GM19193 (cell line): ENCODE results near the gene ADCK2.

Experiments
- POLR2A ChIP-seq: IDR thresholded peaks from 4 replicates; pipeline ENCODE4 v1.6.1; 2011; ENCODE audit not compliant: insufficient read depth, insufficient read length; ENCODE audit errors: extremely low read depth

ADCK2 gene

DNA sequence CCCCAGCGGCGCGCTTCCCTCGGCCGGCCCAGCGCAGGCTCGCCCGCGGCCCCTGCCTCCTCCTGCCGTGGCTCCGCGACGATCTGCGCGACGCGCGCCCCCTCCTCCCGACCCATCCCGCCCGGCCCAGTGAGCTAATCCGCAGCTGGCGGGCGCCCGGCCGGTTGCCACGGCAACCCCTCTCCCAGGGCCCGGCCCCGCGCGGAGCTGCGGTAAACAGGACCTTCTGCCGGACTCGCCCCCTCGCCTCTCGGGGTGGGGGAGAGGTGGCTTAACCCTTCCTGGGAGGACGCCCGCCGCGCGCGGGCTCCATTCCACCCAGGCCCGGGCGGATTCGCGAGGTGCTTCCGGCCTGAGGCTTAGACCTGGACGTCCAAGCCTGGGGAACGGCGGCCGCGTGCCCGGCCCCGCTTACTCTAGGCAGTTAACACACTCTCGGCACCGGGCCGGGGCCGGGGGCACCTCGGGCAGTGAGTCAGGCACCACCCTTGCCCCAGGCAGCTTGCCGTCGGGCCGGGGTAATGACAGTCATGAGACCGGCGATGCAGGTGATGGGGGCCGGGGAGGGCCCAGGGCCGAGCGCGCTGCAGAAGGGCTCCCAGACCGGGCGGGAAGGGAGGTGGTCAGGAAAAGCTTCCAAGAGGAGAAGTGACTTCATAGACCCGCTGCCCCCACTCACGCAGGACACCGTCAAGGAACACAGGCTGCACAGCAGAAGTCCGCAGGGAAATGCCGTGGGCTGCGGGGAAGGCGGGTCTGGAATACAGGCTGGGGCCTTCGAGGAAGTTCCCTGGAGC lies 31.8 kb upstream of the ADCK2 start, which contains the start of gene DENND2A:
Gene DENND2A, minus strand, starts transcription at position 87 of the 797 bp plus-strand sequence. CDS start 38,416 bp downstream, outside the sequence.
- no peak for TF ChIP-seq POLR2A

DNA sequence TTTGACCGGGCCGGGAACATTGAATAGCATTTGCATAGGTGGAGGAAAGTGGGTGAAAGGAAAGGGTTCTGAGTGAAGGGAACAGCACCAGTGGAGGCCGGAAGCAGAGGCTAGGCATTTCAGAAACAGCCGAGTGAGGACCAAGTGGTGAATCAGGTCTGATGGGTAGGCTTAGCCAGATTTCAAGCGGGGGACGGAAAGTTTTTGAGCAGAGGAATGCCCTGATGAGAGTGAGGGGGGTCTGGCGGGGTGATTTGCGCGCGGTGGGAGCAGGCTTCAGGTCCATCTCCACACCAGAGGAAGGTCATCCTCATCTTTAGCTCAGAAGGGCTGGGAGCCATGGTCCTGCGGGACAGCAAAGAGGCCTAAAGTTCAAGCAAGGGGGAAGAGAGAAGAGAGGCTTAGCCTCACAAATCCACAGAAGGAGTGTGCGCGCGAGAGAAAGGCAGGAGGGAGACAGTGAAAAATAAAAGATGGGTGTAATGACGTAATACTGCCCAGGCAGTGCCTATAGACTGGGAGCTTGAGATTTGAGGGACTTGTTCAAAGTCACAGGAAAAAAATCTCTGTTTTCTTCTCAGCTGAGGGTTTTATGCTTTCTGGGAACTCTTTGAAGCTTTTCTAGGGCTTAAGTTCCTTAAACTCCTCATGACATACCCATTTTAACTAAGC lies 31.1 kb upstream of the ADCK2 start:
- no peak for TF ChIP-seq POLR2A

DNA sequence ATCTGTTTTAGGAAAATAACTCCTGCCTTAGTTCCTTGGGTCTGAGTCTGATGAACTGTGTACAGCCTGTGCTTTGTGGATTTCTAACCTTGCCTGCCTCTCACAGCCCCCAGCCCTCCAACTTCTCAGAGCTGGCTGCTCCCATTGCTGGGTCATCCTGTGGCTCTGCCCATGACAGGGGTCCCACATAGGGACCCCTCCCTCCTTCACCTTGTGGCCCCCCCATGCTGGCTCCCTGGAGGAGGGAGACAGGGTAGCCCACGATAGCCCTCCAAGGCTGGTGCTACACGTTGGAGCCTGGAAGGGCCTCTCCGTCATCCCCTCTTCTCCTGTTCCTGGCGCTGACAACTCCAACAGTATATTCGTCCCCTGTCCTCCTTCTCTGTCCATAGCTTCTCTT lies 29.3 kb upstream of the ADCK2 start:
- no peak for TF ChIP-seq POLR2A

DNA sequence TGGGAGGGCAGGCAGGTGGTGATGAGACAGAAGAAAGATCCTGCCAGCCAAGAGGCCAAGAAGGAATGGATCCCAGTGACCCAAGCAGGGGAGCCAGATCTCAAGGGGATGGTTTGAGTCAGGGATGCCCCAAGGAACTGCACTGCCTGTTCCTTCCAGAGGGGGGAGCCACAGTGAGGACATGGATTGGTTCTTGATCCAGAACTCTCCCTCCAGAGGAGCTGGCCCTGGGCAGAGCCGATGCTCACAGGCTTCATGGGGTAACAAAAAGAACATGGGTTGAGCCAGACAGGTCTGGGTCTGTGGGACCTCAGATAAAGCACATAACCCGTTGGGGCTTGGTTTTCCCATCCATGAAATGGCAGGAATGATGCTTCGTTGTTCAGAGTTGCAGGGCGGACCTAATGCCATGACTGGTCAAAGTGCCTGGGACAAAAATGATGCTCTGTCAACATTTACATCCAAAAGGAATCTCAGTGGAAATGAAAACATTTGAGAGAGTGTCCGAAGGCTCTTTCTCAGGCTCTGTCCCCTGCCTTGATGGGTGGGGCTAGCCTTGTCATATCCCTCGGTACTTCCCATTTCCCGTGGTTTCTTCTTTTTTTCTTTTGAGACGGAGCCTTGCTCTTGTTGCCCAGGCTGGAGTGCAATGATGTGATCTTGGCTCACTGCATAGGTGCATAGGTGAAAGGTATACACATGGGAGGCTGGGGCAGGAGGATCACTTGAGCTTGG lies 27.4 kb upstream of the ADCK2 start:
- TF ChIP-seq POLR2A: no peak

DNA sequence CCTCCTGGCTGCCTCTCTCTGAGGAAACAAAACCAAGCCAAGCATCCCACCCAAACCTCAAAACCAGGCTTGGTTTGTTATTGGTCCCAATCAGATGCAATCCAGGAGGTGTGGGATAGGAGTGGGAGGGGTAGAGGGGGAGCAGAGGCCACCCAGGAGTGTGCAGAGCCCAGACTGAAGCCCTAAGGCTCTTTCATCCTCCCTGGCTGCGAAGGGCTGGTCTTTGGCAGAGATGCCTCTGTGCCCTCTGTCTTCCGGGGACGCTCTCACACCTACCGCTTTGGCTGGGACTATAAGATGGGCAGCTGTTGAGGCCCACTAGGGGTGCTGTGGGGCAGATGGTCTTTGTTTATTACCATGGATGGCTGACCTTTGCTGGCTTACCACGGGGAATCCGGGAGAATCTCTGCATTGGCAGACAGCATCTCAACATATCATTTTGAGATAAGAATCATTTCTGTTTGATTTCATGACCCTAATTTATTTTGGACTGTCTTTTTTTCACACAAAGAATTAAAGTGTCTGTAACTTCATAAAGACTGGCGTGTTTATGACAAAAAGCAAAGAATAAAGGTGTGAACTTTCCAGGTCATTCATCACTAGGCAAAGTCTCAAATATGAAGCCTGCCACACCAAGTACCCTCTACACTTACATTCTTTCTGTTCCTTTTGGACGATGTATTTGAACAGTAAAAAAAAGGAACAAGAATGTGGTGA lies 25.7 kb upstream of the ADCK2 start:
- no peak for TF ChIP-seq POLR2A

DNA sequence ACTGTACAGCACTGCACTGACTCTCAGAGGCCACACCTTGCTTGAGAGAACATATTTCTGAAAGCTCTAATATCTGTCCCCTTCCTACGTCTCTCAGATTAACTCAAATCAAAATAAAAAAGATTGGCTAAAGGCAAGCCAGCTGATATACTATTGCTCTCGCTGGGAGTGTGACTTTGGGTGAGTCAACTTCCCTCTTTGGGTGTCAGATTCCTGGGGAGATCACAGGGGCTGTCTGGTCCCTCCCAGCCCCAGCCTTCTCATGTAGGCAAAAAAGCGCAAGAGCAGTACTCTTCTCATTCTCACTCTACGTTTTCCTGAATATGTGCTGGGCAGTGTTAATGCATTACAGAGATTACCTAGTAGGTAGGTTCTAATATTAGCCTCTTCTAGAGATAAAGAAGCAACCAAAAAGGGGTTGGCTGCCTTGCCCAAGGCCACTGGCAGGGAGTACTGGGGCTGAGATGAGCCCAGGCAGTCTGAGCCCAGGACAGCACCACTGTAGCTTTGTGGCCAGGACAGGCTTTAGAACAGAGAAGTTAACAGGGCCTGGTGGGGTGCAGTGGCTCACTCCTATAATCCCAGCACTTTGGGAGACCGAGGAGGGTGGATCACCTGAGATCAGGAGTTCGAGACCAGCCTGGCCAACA lies 23.1 kb upstream of the ADCK2 start:
- no peak for TF ChIP-seq POLR2A

DNA sequence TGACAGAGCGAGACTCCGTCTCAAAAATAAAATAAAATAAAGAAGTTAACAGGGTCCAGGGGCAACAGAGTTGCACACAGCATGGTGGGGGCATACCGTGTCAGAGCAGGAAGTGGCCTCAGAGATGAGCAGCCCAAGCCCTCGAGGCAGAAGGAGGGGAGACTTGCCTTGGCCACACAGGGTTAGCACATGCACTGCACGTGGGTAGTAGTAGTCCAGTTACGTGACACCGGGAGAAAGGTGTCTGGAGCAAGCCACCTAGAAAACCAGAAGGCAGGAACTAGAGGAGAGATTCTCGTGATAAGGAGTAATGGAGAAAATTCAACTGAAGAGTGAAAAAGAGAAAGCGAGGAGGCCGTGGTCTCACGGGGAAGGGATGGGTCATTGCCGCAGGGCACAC lies 22.4 kb upstream of the ADCK2 start:
- no peak for TF ChIP-seq POLR2A

DNA sequence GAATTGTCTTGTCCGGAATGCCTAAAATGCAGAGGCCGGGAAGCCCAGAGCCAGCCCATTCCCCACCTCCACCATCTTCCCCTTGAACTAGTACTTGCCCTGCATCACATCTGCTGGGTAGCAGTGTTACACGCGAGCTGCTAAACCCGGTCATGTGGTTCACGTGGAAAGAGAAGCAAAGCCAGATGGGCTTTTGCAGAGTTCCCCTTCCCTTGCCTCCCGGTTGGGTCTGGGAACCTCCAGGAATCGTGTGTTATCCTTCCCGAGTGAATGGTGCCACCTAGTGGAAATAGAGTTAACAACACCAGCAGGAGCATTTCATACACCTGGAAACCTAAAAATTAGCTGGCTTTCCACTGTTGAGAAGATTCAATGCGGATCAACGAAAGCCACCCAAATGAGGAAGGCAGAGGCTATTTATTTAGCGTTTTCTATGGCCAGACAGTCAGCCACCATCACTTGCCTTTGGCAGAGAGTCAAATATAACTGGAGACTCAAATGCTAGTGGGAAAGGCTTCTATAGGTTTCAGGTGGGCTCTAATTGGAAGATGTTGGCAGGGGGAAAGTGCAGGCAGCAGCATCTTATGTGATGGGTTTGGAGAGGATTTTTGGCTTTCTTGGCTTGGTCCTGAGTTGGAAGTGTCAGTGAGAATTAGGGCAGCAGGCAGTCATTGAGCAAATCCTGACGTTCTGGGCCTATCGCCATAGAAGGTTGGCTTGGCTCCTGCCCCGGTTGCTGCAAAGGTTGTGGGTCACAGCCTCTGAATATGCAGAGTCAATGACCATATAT lies 19.2 kb upstream of the ADCK2 start:
- TF ChIP-seq POLR2A: no peak

DNA sequence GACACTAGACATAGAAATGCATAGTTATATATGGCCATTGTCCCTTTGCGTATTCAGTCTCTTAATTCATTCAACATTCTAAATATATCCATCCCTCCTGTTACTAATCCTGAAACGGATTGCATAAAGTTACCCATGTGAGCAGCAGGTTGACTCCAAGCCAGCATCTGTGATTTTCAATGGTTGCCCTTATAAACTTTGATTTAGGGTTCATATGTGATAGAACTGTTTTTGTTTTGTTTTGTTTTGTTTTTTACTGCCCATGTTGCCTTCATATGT lies 18.7 kb upstream of the ADCK2 start:
- TF ChIP-seq POLR2A: no peak

DNA sequence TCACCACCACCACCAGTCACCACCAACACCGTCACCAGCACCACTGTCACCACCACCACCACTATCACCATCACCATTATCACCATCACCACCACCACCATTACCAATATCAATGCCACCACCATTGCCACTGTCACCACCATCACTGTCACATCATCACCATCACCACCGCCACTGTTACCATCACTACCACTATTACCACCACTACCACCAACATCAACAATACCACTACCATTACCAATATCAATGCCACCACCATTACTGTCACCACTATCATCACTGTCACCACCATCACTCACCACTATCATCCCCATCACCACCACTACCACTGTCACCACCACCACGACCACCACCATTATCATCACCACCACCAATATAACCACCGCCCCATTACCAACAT lies 18.1 kb upstream of the ADCK2 start:
- no peak for TF ChIP-seq POLR2A

DNA sequence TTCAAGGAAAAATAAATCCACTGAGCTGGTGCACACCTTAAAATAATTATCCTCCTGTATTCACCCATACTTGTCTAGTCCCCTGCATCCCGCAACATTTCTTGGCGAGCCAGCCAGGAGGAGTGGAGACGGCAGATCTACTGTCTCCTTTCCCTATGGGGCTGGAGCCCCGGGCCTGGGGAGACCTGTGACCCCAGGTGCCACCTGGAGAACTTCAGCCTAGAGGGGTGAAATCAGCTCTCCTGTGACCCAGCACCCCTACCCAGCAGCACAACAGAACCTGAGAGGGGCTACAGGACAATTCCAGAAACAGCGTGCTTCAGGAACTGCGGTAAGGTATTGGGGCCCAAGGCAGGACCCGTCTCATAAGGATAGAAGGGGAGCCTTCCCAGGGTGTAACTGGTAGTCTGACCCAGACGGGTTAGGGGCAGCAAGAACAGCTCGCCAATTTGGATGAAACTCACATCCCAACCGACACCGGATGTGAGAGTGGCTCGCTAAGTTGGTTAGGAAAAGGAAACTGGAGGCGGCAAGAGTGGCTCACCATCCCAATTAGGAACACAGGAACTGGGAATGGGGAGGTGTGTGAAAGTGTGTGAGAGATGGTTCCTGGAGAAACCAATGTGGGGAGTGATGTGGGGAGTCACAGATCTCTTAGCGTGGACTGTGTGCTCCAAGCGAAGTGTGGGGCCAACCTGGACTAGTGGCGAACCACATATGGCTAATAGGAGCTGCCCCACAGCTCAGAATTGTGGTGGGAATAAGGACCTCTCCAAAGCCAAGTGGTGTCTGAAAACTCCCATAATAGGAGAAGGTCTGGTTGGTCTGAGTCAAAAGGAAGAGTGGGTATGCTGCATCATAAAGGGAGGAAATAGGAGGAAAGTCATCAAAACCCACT lies 17.0 kb upstream of the ADCK2 start:
- TF ChIP-seq POLR2A: no peak

DNA sequence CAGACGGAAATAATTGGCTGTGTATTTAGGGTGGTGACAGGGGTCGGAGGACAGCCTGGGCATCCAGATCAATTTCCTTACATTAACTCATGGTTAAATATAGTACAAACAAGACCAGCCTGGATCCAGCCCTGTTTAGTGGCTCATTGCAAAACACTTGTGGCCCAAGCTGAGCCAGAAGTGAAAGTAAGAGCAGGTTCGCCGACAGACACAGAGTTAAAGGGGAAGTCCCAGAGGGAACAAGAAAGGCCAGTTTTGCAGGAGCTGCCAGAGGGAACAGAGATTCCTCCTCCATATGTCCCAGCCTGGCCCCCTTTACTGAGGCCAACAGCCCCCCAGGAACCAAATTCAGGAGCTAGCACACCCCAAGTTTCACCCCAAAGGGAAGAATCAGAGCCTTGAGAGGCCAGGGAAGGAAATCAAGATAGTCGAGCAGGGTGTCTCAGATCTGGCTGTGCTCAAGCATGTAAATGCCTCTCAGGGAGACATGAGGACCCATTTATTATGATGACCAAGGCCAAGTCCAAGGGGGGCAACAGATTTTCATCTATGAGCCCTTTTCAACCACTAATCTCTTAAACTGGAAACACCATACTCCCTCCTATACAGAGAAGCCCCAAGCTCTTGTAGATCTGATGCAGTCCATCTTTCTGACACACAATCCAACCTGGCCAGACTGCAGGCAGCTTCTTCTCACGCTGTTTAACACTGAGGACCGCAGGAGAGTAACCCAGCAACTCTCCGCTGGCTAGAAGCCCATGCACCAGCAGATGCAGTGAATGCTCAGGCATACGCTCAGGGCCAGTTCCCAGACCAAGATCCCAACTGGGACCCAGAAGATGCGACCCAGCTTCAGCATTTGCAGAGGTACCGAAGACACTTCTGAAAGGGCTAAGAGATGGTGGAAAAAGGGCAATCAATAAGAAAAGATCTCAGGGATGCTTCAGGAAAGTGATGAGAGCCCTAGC lies 15.9 kb upstream of the ADCK2 start:
- TF ChIP-seq POLR2A: no peak
